GM15510 (cell line): Measurements from ENCODE around the gene SERPINA5.

Source experiments
- POLR2A ChIP-seq: IDR thresholded peaks from 3 replicates; pipeline ENCODE4 v1.6.1; 2011; ENCODE audit warnings: borderline replicate concordance; ENCODE audit not compliant: insufficient read length; ENCODE audit errors: extremely low read depth

Gene SERPINA5

DNA sequence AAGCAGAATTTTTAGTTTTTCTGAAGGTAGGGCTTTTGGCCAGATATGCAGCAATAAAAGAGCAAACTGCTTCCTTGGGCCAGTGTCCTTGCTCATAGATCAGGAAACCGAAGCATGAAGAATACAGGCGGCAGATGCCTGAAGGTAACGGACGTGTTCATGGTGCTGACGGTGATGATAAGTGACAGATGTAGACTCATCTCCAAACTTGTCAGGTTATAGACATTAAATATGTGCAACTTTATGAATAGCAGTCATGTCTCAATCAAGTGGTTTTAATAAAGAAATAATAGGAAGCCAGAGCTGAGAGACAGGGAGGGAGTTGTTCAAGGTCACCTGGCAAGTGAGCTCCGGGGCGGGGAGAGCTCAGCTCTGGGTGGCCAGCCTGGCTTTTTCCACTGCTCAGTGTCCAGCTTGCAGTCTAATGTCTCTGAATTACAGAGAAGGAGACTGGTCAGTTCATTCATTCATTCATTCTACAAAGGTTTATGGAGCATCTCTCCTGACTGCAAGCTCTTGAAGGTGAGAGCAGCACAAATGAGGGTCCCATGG is 1.0 kb downstream of the SERPINA5 start:
- no peak for TF ChIP-seq POLR2A

DNA sequence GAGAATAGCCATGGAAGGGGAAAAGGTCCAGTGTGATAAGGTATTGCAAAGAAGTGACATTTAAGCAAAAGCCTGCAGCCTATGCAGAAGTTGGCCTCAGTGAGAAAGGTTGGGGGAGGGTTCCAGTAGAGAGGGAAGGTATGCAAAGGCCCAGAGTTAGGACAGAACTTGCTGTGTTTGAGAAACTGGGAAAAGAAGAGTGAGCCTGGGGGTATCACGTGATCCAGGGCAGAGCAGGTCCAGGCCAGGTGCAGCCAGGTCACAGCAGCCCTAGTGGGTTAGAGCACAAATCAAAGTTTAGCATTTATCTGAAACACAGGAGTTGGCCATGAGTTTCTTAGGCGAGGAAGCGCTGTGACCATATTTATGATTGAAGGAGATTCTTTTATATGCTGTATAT is 1.6 kb downstream of the SERPINA5 start:
- TF ChIP-seq POLR2A = no peak

- no peak for TF ChIP-seq POLR2A
Measured at GRCh38 chr14:94583557-94583956, 2.3 kb downstream of the SERPINA5 start.

- no peak for TF ChIP-seq POLR2A
Measured at GRCh38 chr14:94584591-94585280, 3.5 kb downstream of the SERPINA5 start.

- TF ChIP-seq POLR2A = no peak
Measured at GRCh38 chr14:94586635-94587034, 5.4 kb downstream of the SERPINA5 start.

DNA sequence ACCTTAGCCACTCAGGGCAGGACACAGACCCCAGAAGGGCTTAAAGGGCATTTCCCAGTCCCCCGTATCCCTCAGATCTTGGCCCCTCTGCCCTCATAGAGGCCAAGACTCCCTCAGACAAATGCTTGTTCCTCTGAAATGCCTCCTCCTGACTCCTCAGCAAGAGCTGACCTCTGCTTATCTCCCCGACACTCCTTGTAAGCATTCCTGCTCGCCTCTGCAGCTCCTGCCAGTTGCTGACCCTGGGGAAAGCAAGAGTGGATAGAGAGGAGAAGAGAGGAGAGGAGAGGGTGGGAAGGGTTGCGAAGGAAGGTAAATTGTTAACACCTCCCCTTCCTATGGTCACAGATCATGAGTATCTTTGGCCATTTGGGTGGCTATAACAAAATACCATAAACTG is 7.1 kb downstream of the SERPINA5 start:
- TF ChIP-seq POLR2A = no peak

DNA sequence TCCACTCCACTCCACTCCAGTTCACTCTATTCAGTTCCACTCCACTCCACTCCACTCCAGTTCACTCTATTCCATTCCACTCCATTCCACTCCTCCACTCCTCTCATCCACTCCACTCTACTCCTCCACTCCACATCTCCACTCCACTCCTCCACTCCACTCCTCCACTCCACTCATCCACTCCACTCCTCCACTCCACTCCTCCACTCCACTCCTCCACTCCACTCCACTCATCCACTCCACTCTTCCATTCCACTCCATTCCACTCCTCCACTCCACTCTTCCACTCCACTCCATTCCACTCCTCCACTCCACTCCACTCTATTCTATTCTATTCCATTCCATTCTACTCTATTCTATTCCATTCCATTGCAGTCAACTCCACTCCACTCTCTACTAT is 9.8 kb downstream of the SERPINA5 start:
- no peak for TF ChIP-seq POLR2A

GRCh38 chr14:94591871-94592270 is 10.6 kb downstream of the SERPINA5 start:
- no peak for TF ChIP-seq POLR2A

- no peak for TF ChIP-seq POLR2A
Measured at GRCh38 chr14:94592457-94592856, 11.2 kb downstream of the SERPINA5 start.

GRCh38 chr14:94593376-94593748 is 12.1 kb downstream of the SERPINA5 start:
- no peak for TF ChIP-seq POLR2A

- no peak for TF ChIP-seq POLR2A
Measured at GRCh38 chr14:94593749-94594431, 12.7 kb downstream of the SERPINA5 start.

GRCh38 chr14:94594441-94594840 is 13.2 kb downstream of the SERPINA5 start:
- no peak for TF ChIP-seq POLR2A

DNA sequence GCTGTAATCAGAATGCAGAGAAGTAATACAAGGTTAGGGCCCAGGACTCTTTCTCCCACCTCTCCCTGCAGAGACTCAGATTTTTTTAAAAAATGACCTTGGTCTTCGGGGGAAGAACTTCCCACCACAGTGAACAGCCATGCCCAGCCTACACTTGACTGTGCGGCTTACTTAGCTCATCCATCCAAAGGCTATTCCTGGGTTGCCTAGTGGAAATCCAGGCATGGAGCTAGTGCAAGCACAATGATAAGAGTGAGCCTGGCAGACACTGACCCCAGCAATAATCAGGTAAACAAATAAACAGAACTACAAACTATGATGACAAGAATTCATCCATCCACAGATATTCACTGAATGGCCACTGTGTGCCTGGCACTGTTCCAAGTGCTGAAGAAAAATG is 14.7 kb downstream of the SERPINA5 start:
- TF ChIP-seq POLR2A = no peak

- no peak for TF ChIP-seq POLR2A
Measured at GRCh38 chr14:94596361-94596760, 15.1 kb downstream of the SERPINA5 start.

GRCh38 chr14:94597788-94598187 is 16.6 kb downstream of the SERPINA5 start:
- TF ChIP-seq POLR2A = no peak

DNA sequence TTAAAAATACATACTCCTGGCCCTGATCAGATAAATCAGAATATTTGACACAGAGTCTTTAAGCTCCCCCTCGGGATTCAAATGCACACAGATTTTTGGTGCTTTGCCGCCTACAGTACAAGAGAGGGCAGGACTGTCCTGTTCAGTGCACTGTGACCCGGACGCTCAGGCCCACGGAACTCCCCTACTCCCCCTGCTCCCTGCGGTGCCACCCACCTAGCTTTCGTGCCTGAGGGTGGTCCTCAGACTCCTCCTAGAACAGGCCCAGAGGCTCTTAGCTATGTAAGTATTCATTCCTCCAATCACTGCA is 17.2 kb downstream of the SERPINA5 start:
- no peak for TF ChIP-seq POLR2A
